Fibroblast of skin of left biceps (primary cell): ENCODE results near the gene TBC1D26.
A peak's percentile ranks its signal among the peaks of the same experiment; 100 is the strongest.
"Not testable (repeated sequence)": the region's sequence is repeated elsewhere in the genome, so short reads cannot be mapped to it uniquely, and the experiment has no call there.

ENCODE experiments used
- DNase-seq, 2 experiments: peaks; one replicate each; pipeline ENCODE4 v3.0.0-alpha.2; 2013; ENCODE audit warnings: low read depth in 2 of 2

Gene TBC1D26

GRCh38 chr17:15731900-15732299, at the start of gene TBC1D26:
Gene TBC1D26, plus strand, starts transcription at chr17:15732283. Its CDS starts 3,066 bp downstream, at chr17:15735349.
- DNase-seq: not testable (repeated sequence)

DNA sequence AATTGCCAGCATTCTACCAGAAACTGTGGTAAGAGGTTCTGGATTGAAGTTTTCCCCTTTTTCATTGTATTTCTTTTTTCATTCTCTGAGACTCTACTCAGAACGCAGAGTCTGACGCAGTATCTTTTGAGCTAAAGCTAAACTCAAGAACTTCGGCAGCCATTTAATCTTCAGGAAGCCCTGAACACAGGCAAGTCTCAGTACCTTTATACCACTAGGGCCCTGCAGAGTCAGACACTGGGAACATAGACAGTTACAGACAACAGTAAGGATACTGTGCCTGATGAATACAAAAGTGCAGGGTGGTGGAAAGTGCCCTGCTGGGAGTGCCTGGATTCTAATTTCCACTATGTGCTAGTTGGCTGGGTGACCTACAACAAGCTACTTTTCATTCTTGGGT, 48.9 kb upstream of the TBC1D26 start:
- DNase-seq: not testable (repeated sequence)

DNA sequence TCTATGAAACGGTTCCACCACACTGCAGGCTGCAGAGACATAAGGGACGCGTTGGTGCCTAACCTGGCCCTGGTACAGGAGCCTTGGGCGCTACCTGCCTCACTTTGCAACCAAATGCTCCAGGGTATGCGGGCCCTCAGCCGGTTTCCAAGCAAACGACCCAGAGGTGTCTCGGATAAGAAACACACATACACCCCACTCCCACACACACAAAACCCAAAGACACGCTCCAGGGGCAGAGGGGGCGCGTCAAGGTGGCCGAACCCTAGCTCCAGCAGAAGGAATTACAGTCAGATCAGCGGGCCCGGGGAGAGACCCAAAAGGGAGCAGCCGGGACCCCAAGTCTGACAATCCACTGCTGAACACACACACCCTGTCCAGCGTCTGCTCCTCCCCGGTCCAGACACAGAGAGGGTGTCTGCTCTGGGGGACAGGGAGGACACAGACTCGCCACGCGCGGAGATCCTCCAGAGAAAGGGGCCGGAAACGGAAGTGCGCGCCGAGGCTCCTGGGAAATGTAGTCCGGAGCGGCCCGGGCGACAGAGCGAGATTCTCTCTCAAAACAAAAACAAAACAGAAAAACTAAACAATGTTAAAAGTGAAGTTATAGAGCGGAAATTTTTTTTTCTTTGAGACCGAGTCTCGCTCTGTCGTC, 48.1 kb upstream of the TBC1D26 start, which contains the start of gene TRIM16:
Gene TRIM16 (minus strand): TSS at position 488 of the 655 bp plus-strand sequence. CDS start 32,702 bp downstream, outside the sequence.
- DNase-seq: not testable (repeated sequence)

DNA sequence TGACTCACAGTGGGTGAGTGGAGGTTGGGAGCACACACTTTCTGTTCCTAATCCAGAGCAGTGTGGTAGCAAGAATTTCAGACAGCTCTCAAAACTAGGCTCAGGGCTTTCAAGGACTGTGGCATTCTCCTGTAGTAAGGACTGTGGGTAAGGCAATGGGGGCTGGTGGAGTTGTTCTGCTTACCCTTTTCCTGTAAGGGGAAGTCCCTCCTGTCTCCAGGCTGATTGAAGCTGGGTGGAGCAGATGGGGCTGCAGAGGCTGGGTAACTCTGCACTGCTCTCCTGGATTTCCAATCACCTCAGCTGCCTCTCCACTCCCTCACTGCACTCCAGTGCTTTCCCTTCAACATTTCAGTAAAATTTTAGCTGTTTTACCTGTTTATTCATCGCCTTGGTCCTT, 44.6 kb upstream of the TBC1D26 start:
- not testable (repeated sequence) for DNase-seq

- DNase-seq: not testable (repeated sequence)
Measured at GRCh38 chr17:15698967-15699366, 33.1 kb upstream of the TBC1D26 start.

- DNase-seq: peak; percentile 95 to 96
Measured at GRCh38 chr17:15699413-15699924, 32.6 kb upstream of the TBC1D26 start, which contains the start of gene ZNF286A. Gene ZNF286A, plus strand, starts transcription at chr17:15699752. Its CDS starts 578 bp downstream, at chr17:15700330.

DNA sequence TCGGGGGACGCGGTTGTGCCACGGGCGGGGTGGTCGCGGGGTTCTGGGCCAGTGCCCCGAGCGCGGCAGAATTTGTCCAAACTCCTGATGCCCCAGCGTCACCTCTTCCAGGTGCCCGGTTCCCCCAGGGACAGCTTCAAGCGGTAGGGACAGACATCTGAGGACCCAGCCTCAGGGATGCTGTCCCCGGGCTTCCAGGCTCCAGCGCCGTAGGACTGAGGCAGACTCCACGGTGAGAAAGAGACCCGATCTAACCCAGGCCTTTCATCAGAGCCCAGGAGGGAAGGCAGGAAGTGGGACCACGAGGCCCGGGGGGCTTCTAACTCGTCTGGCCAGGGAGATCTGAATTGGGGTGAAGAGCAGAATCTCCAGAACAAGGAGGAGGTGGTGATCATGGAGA, 32.1 kb upstream of the TBC1D26 start:
- not testable (repeated sequence) for DNase-seq

DNA sequence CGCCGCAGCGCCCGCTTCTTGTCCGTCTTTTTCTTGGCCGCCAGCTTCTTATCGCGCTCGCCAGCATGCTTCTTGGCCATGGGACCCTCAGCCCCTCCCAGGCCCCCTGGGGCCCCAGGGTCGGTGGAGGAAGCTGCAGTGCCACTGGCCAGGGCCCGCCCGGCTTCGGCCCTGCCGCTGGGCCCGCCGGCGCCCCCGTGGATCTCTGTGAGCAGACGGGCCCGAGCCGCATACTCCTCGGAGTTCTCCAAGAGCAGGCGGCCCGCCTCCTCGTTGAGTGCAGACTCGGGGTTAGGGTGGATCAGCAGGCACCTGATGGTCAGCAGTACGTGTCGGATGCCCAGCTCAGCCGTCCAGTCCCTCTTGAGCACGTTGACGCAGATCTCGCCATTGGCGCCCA, 27.8 kb upstream of the TBC1D26 start:
- DNase-seq: not testable (repeated sequence)

DNA sequence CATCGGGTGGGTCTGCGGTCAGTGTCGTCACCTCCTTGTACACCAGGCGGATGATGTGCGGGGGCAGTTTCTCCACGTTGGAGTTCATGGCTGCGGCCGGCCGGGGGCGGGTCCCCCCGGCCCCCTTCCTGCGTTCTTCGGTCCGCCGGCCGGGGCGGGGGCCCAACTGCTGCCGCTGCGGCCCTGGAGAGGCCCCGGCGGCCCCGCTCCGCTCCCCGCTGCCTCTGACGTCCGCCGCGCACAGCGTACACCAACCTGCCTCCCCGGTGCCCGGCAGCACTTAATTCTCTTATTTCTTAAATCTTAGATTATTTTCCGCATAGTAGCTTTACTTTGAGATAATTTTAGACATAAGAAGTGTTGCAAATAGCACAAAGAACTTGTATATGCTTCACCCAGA, 27.3 kb upstream of the TBC1D26 start:
- DNase-seq: not testable (repeated sequence)

DNA sequence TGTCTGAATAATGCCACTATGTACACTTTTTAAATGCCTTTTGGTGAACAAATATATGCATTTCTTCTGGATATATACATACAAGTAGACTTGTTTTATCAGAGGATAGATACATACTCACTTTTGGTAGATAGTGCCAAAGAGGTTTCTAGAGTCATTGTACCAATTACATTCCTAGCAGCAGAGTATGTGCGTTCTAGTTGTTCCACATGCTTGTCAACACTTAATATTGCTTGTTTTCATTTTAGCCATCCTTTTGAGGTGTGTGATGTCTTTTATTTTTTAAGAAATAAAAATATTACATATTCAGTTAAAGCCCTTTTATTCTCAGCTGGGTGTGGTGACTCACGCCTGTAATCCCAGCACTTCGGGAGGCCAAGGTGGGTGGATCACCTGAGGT, 23.2 kb upstream of the TBC1D26 start:
- DNase-seq: not testable (repeated sequence)

DNA sequence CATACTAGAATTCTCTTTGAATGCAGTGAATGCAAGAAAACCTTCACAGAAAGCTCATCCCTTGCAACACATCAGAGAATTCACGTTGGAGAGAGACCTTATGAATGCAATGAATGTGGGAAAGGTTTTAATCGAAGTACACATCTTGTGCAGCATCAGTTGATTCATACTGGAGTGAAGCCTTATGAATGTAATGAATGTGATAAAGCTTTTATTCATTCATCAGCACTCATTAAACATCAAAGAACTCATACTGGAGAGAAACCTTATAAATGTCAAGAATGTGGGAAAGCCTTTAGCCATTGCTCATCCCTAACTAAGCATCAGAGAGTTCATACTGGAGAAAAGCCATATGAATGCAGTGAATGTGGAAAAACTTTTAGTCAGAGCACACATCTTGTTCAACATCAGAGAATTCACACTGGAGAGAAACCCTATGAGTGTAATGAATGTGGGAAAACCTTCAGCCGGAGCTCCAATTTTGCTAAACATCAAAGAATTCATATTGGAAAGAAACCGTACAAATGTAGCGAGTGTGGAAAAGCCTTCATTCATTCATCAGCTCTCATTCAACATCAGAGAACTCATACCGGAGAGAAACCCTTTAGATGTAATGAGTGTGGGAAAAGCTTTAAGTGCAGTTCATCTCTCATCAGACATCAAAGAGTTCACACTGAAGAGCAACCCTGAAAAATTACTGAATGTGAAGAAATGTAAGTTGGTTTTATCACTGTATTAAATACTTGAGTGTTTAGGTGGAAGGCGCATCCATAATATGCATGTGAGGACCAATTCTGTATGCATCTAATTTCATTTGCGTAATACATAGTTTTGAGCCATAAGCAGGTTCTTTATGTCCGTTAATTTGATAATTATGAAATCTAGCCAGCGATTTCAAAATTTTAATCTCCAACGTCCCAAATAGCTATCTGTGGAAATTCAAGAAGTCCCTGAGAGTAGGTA, 15.2 kb upstream of the TBC1D26 start:
- not testable (repeated sequence) for DNase-seq

DNA sequence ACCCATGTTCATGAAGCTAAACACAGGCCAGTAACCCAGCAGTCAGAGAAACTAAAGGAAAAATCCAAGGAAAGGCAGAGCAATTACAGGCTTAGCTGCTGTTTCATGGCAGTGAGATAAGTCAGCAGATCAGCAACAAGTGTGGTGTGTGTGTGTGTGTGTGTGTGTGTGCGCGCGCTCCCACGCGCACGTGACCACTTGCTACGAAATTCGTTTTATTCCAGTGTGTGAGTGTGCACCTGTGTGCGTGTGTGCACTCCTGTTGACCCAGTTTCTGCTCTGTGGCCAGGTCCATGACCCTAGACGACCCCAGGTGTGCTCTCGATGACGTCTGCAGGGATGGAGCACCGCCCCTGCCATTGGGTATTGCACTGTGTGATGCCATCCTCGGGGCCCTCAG, 1.5 kb upstream of the TBC1D26 start:
- not testable (repeated sequence) for DNase-seq

- DNase-seq: not testable (repeated sequence)
Measured at GRCh38 chr17:15733174-15733789, 1.2 kb downstream of the TBC1D26 start.

- DNase-seq: not testable (repeated sequence)
Measured at GRCh38 chr17:15736578-15736977, 4.5 kb downstream of the TBC1D26 start.

- no peak for DNase-seq
Measured at GRCh38 chr17:15738066-15738465, 6.0 kb downstream of the TBC1D26 start.

DNA sequence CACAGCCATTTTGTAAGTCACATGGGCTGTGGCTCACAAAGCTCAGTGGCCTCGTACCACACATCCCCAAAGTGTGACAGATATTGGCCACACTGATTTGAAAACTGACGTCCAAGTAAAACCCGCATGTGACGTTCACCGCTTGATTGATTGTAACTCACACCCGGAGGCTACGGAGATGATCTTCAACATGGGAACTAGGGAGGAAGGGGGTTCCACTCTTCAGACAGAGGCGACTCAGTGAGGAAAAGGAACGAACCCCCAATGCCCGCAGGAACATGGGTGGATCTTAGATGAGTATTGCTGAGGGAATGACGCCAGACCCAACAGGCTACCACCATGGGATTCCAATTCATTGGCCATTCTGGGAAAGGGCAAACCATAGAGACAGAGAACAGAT, 7.2 kb downstream of the TBC1D26 start:
- not testable (repeated sequence) for DNase-seq

DNA sequence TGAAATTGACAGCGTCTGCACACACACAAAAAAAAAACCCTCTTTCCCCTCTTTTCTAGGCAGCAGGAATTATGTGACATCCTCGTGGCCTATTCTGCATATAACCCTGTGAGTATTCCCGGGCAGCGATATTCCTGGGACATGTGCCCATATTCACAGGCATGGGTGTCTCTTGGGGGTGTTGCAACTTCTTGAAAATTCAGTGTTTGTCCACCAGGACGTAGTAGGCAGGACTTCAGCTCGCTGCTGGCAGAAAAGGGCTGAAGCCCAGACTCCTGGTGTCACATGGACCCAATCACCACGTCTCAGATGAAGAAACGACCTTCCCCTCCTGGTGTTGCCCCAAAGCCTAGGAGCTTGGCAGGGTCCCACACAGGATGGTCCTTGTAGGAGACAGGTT, 8.0 kb downstream of the TBC1D26 start:
- DNase-seq: not testable (repeated sequence)

- no peak for DNase-seq
Measured at GRCh38 chr17:15740570-15741120, 8.6 kb downstream of the TBC1D26 start.

DNA sequence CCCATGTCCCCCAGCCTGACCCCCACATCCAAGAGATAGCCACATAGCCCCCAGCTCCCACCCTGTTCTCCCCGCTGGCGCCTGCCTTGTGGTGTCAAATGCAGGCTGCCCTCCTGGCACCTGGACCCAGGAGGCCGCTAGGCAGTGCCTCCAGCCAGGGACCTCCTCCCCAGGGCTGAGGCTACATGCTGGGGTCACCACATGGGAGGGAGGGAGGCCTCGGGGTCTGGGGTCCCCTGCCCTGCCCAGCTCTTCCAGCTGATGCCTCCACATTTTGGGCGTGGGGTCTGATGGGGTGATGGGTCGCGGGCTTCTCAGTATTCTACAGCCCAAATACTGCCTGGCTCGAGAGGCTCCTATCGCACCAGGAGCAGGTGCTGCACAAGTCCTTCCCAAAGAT, 9.5 kb downstream of the TBC1D26 start:
- no peak for DNase-seq

DNA sequence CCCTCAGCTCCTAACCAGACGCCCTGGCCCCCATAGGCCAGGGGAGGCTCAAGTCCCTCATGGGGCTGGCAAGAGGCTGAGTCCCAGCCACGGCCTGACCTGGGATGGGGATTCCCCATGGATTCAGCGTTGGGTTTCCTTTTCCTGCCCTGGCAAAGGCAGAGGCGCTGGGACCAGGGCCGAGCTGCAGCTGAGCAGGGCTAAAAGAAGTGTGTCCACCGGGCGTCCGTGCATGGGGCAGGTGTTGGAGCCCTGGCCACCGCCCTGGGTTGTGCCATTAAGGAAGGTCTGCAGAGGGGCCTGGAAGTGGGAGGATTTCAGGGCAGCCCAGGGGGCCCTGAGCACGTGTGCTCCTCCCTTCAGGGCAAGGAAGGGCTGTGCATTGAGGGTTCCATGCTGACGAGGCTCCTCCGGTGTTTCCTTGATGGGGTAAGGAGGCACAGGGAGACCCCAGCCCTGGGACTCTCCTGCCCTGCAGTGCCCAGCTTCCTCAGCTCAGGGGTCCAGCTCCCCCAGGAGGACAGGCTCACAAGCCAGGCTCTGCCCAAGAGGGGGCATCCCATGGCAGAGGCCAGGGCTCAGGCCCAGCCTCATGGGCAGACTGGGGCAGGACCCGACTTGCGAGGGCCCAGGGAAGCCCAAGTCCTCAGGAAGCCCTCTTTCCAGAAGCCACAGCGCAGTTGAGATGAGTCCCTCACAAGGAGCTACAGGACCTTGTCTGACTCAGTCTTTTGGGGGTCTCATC, 10.1 kb downstream of the TBC1D26 start:
- no peak for DNase-seq

DNA sequence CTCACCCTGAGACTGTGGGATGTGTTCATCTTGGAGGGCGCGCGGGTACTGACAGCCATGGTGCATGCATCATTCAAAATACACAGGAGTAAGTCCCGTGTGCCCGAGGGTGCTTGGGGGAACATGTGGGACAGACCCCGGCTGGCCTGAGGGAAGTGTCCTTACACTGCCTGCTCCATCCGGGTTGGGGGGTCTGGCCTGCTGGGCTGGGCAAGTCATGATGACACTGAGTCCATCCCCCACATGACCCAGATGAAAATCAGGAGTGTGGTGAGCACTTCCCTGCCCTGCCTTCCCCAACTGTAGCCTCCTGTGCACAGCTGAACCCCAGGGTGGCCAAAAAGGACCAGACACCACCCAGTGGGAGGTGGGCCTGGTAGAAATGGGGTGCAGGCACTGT, 10.8 kb downstream of the TBC1D26 start:
- DNase-seq: no peak
